HG03025 (cell line): ENCODE measurements around the gene INHBE.
"Not testable (repeated sequence)": the region's sequence is repeated elsewhere in the genome, so short reads cannot be mapped to it uniquely, and the experiment has no call there.

ENCODE experiments used
- ATAC-seq: cut with Tn5 transposase; IDR thresholded peaks from one replicate; pipeline ENCODE4 v1.9.1; 2021; ENCODE audit warnings: mild to moderate bottlenecking, moderate library complexity; ENCODE audit not compliant: unreplicated experiment, low FRiP score

The INHBE gene

DNA sequence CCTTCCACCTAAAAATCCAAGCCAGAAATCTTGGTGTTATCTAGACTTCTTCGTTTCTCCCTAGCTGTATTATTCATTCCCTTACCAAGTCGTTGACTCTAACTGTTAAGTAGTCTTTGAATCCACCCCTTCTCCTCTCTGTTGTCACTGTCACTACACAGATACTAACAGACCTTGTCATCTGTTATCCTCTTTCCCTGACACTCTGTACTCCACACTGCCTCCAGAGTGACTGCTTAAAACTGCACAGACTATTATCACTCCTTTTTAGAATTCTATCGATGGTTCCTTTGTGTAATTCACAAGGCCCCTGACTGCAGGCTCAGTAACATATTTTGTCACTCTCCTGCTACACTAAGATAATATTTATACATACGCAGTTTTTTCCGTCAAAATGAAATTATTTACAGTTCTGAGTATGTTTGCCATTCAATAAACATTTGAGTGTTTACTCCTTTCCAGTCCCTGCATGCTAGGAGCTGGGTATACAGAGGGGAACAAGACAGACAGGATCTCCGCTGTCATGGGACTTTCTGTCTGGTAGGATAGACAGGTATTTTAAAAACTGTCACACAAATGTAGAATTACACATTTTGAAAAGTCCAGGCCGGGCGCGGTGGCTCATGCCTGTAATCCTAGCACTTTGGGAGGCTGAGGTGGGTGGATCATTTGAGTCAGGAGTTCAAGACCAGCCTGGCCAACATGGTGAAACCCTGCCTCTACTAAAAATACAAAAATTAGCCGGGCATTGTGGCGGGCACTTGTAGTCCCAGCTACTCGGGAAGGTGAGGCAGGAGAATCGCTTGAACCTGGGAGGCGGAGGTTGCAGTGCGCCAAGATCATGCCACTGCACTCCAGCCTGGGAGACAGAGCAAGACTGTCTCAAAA lies 36.5 kb downstream of the INHBE start:
- no peak for ATAC-seq

DNA sequence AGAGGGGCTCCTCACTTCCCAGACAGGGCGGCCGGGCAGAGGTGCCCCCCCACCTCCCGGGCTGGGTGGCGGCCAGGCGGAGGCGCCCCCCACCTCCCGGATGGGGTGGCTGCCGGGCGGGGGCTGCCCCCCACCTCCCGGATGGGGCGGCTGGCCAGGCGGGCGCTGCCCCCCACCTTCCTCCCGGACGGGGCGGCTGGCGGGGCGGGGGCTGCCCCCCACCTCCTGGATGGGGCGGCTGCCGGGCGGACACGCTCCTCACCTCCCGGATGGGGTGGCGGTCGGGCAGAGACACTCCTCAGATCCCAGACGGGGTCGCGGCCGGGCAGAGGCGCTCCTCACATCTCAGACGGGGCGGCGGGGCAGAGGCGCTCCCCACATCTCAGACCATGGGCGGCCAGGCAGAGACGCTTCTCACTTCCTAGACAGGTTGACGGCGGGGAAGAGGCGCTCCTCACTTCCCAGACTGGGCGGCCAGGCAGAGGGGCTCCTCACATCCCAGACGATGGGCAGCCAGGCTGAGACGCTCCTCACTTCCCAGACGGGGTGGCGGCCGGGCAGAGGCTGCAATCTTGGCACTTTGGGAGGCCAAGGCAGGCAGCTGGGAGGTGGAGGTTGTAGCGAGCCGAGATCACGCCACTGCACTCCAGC lies 40.1 kb downstream of the INHBE start:
- ATAC-seq: not testable (repeated sequence)

DNA sequence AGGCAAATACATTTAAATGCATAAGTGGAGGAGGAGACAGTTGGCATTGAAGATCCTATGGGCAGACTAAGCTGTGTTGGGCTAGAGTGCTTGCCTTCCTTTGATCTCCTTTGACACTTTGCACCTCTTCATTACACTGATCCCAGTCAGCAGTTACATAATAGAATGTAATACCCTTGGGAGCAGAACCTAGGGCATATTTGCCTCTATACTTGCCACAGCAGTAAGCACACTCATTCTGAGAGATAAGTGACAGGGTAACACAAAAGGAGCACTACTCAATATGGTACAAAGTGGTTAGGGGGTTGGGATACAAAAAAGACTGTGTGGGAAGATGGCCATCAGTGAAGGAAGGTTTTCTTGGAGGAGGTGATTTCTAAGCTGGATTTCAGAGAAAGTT lies 41.7 kb downstream of the INHBE start:
- ATAC-seq: no peak

DNA sequence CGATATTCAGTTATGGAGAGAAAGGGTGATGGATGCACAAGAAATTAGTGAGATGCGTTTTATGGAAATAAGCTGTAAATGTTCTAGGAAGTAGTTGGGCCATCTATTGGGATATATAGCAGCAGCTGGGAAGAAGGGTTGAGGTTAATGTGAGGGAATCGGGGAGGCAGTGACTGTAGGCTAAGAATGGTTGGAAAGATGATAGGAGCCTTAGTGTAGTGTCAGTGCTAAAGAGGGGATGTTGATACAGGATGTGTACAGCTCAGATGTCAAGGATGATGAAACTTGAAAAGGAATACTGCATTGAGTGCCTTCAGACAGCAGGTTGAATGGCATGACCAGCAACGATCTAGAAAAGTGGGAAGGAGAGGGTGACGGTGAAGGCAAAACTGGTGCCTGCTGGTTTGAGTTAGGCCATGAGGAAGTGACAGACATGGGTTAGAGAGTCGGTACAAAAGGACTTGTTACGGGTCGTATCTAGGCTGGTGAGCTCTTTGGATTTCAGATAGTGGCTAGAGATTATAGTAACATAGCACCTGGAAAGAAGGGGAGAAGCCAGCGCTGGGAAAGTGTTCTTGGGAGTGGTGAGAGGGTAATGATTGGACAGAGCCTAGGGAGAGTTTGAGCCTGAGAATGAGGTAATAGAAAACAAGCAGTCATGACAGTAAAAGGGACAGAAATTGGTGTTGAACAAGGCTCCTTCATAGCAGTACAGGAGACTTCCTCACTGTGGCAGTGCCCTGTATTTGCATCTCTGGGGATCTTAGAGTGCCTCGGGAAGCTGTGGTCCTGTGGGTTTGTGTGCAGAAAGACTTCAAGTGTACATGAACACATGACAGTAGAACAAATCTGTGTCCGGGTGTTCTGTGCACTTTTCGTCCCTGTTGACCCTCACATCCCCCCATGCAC lies 42.4 kb downstream of the INHBE start:
- ATAC-seq: no peak

DNA sequence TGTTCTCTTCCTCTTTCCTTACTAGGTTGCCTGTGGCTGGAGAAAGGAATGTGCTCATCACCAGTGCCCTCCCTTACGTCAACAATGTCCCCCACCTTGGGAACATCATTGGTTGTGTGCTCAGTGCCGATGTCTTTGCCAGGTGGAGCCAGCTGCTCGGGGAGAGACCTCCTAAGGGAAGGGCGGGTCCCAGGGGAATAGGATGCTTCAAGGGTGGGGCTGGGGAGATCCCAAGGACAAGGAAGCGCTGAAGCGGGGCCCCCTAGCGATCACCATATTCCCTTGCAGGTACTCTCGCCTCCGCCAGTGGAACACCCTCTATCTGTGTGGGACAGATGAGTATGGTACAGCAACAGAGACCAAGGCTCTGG lies 43.0 kb downstream of the INHBE start:
- ATAC-seq: no peak

DNA sequence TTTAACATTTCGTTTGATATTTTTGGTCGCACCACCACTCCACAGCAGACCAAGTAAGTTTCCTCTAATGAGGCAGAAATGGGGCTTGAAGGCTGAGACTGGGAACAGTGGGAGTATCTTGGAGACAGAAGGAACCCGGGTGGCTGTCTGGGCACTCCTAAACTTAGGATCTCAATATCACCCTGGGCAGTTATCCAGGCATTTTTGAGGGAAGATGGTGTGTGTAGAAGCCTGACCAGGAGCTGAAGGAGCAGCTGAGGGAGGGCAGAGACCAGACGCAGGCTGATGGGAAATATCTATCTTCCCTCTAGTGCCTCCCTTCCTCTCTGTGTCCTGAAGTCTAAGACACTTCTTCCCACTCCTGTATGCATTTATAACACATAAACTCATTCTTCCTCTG lies 43.5 kb downstream of the INHBE start:
- no peak for ATAC-seq

DNA sequence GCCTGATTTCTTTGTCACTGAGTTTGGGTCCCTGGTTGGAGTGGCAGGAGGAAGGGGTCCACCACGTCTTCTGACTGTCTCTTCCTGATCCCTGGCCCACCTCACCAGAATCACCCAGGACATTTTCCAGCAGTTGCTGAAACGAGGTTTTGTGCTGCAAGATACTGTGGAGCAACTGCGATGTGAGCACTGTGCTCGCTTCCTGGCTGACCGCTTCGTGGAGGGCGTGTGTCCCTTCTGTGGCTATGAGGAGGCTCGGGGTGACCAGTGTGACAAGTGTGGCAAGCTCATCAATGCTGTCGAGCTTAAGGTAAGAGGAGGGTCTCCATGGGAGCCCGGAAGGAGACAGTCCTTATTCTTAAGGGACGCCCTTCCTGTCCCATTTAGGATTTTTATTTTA lies 45.1 kb downstream of the INHBE start:
- no peak for ATAC-seq

DNA sequence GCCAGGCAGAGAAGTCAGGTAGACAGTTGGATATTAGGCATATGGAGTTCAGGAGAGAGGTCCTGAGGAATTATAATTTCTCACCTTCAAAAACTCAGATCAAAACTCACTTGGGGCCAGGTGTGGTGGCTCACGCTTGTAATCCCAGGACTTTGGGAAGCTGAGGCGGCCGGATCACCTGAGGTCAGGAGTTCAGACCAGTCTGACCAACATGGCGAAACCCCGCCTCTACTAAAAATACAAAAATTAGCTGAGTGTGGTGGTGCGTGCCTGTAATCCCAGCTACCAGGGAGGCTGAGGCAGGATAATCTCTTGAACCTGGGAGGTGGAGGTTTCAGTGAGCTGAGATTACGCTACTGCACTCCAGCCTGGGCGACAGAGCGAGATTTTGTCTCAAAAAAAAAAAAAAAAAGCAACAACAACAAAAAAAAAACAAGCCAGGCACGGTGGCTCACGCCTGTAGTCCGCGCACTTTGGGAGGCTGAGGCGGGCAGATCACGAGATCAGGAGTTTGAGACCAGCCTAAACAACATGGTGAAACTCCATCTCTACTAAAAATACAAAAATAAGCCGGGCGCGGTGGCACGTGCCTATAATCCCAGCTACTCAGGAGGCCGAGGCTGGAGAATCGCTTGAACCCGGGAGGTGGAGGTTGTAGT lies 47.3 kb downstream of the INHBE start:
- ATAC-seq: not testable (repeated sequence)

DNA sequence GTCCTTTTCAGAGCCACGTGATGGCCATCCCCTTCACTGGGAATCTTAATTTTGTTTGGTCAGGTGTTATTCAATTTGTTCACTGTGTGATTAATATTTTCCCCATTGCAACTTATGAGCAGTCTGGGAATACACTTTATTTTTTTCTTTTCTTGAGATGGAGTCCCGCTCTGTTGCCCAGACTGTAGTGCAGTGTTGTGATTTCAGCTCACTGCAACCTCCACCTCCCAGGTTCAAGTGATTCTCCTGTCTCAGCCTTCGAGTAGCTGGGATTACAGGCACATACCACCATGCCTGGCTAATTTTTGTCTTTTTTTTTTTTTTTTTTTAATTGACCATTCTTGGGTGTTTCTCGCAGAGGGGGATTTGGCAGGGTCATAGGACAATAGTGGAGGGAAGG lies 51.4 kb downstream of the INHBE start:
- not testable (repeated sequence) for ATAC-seq
